NT2/D1 (cell line): ENCODE data around the gene LRRC38.

Experiments used
- SUZ12 ChIP-seq: IDR thresholded peaks from 2 replicates; pipeline ENCODE4 v1.6.1; 2011; ENCODE audit not compliant: insufficient read length, insufficient read depth; ENCODE audit errors: extremely low read depth
- YY1 ChIP-seq: IDR thresholded peaks from 2 replicates; pipeline ENCODE4 v1.6.1; 2011; ENCODE audit not compliant: insufficient read length, insufficient read depth
- ZNF274 ChIP-seq: IDR thresholded peaks from 2 replicates; pipeline ENCODE4 v1.6.1; 2011; ENCODE audit warnings: mild to moderate bottlenecking, low read depth, low read length

DNA sequence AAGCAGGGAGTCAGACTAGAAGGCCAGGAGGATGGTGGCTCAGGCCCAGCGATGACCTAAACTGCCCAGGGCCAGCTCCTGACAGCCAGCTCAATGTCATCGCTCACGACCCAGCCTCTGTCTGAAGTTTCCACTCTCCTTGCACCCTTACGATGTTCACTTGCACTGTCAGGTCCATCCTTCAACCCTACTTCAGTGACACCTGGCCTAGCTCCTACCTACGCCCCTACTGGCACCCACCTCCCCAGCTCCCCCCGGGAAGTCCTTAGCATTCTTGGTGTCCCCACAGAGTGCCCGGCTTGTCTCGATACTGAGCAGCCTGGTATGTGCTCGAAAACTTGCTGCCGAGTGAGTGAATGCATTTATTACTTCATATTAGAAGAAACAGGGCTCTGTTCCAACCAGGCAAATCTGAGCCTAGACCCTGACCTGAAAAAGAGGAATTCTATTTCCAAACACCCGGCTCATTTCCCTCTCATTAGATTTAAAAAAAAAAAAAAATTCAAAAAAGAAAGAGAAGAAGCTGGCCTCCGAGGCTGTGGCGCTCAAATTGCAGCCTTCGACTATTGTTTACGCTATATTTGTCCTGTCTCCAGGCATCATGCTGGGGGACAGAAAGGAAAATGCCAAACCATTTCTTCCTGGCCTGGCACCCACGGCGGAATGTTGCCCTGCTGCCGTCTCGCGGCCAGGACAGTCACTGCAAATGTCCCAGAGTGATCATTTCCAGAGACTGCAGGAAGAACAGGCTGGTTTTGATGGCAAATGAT lies 29.8 kb upstream of the LRRC38 start:
- TF ChIP-seq YY1: no peak
- no peak for TF ChIP-seq SUZ12
- TF ChIP-seq ZNF274: no peak
